Keratinocyte (primary cell): ENCODE data around the gene MTFMT. TPM values are rescaled to one million over a fixed set of nuclear protein-coding genes. Genes with fewer than 3 reads are reported as not detected.
A peak's percentile ranks its signal among the peaks of the same experiment; 100 is the strongest.
"Not testable (repeated sequence)": the region's sequence is repeated elsewhere in the genome, so short reads cannot be mapped to it uniquely, and the experiment has no call there.

Experiments
- DNase-seq: peaks from one replicate; pipeline ENCODE4 v3.0.0-alpha.2; 2011; ENCODE audit warnings: low read depth, missing footprints, low spot score
- FAIRE-seq: peaks from 2 replicates; lab custom pipeline; 2011; peaks lifted over from hg19 to GRCh38; lab: Jason Lieb, UNC
- H2AFZ ChIP-seq: 2 replicates; pipeline ENCODE4 v1.6.0; 2012; ENCODE audit warnings: low read length, control low read depth, inconsistent platforms; ENCODE audit not compliant: control insufficient read depth
- H3K27ac ChIP-seq: 2 replicates; pipeline ENCODE4 v1.5.1; 2011; ENCODE audit warnings: low read length; ENCODE audit not compliant: control insufficient read depth, insufficient read depth
- H3K27me3 ChIP-seq: 3 replicates; pipeline ENCODE4 v1.6.0; 2011; ENCODE audit warnings: low read length; ENCODE audit not compliant: control insufficient read depth, insufficient read depth; ENCODE audit errors: extremely low read depth
- H3K36me3 ChIP-seq, 2 experiments: 2 replicates in 1 of 2; 3 replicates in 1 of 2; pipeline ENCODE4 v1.5.1; 2011; ENCODE audit warnings: low read length in 2 of 2, mild to moderate bottlenecking in 1 of 2; ENCODE audit not compliant: control insufficient read depth in 2 of 2, insufficient read depth in 2 of 2; ENCODE audit errors: extremely low read depth in 1 of 2
- H3K4me1 ChIP-seq: 3 replicates; pipeline ENCODE4 v1.5.1; 2011; ENCODE audit warnings: low read length; ENCODE audit not compliant: control insufficient read depth, insufficient read depth; ENCODE audit errors: extremely low read depth
- H3K4me2 ChIP-seq: 3 replicates; pipeline ENCODE4 v1.6.0; 2011; ENCODE audit warnings: low read depth, low read length; ENCODE audit not compliant: control insufficient read depth, insufficient read depth; ENCODE audit errors: extremely low read depth
- H3K4me3 ChIP-seq, 3 experiments: fragments of 200-600 bp in 1 of 3; sonication (generic) in 1 of 3; 2 replicates in 2 of 3; 3 replicates in 1 of 3; pipeline ENCODE4 v1.5.1; 2011 to 2016; ENCODE audit warnings: low read length in 3 of 3, mild to moderate bottlenecking in 3 of 3, control low read depth in 2 of 3, inconsistent platforms in 1 of 3, low read depth in 1 of 3, mixed read lengths in 1 of 3, mixed run types in 1 of 3, moderate library complexity in 1 of 3; ENCODE audit not compliant: control insufficient read depth in 2 of 3, insufficient read depth in 2 of 3; ENCODE audit errors: extremely low read depth in 1 of 3
- H3K79me2 ChIP-seq: 2 replicates; pipeline ENCODE4 v1.6.0; 2012; ENCODE audit warnings: low read length; ENCODE audit not compliant: control insufficient read depth, insufficient read depth
- H3K9ac ChIP-seq: 3 replicates; pipeline ENCODE4 v1.6.0; 2011; ENCODE audit warnings: low read length; ENCODE audit not compliant: control insufficient read depth, insufficient read depth; ENCODE audit errors: extremely low read depth
- H3K9me1 ChIP-seq: 3 replicates; pipeline ENCODE4 v1.6.0; 2011; ENCODE audit warnings: low read length; ENCODE audit not compliant: control insufficient read depth, insufficient read depth; ENCODE audit errors: extremely low read depth
- H3K9me3 ChIP-seq: 2 replicates; pipeline ENCODE4 v1.5.1; 2012; ENCODE audit warnings: low read depth, low read length; ENCODE audit not compliant: control insufficient read depth
- H4K20me1 ChIP-seq: 3 replicates; pipeline ENCODE4 v1.6.0; 2011; ENCODE audit warnings: low read length; ENCODE audit not compliant: control insufficient read depth, insufficient read depth; ENCODE audit errors: extremely low read depth
- CTCF ChIP-seq, 3 experiments: IDR thresholded peaks in 1 of 3; conservative IDR thresholded peaks in 1 of 3; optimal IDR thresholded peaks in 1 of 3; 2 replicates in 2 of 3; 3 replicates in 1 of 3; pipeline versions ENCODE3 to v1.5.1; 2011; ENCODE audit warnings: low read length in 3 of 3, mild to moderate bottlenecking in 3 of 3, moderate library complexity in 2 of 3, control low read depth in 1 of 3, inconsistent platforms in 1 of 3; ENCODE audit not compliant: insufficient read depth in 2 of 3; ENCODE audit errors: extremely low read depth in 1 of 3
- EZH2 ChIP-seq: IDR thresholded peaks from one replicate; pipeline ENCODE4 v1.6.1; 2012; ENCODE audit warnings: inconsistent platforms, mild to moderate bottlenecking, low read length, moderate library complexity
- dilution Hi-C: fragments of 300-500 bp; cut with MboI; formaldehyde crosslinking; loops from one replicate; pipeline ENCODE4 v1.7.0; 2020; ENCODE audit warnings: low sequenced_read_pairs; ENCODE audit not compliant: extremely low pct_ligation_motif_present
- polyA plus RNA-seq, 5 experiments: library from polyadenylated mRNA; depleted of rRNA in 3 of 5; stranded (reverse) in 3 of 5; stranded (forward) in 1 of 5; unstranded in 1 of 5; fragments of >200 nt; gene quantifications; 1 replicate in 1 of 5; 2 replicates in 3 of 5; 3 replicates in 1 of 5; pipeline versions ENCODE4 v1.2.1 to v1.2.3, GENCODE V29; 2011 to 2012; ENCODE audit warnings: missing spikeins in 2 of 5, low read depth in 1 of 5, low replicate concordance in 1 of 5

Gene MTFMT
- polyA plus RNA-seq, 1 donor (not counting 4 experiments of a cell fraction or from before 2014, with no cell fraction given): 21.0 TPM

GRCh38 chr15:65077291-65077980, 48.0 kb upstream of the MTFMT start:
- Histone ChIP-seq H3K27ac (no peak overlapping the region), H3K4me2 (no peak overlapping the region), H3K27me3 (peaks cover 23% of the 10 kb centered on the region), H4K20me1 (peaks cover 3% of the 10 kb centered on the region), H3K36me3 (no peaks in the 10 kb centered on the region), H3K9me1 (no peaks in the 10 kb centered on the region), H3K9me3 (no peaks in the 10 kb centered on the region), H3K79me2 (no peaks in the 10 kb centered on the region), H3K4me3 (no peak overlapping the region), H2AFZ (no peak overlapping the region), H3K4me1 (no peaks in the 10 kb centered on the region), H3K9ac (no peak overlapping the region)
- dilution Hi-C loops: no loop called here
- DNase-seq (no peak), FAIRE-seq (no peak)
- TF ChIP-seq CTCF (optimal IDR thresholded peaks at IDR 0.05 in 1 of 3, IDR thresholded peaks at IDR 0.05 in 1 of 3, conservative IDR thresholded peaks at IDR 0.05 in 1 of 3; ENCODE audit: extremely low read depth in 1 of 3, insufficient read depth in 2 of 3, low read length in 3 of 3) (no peak), EZH2 (no peak)

GRCh38 chr15:65076486-65077290, 47.2 kb upstream of the MTFMT start, which contains the start of gene KBTBD13:
Gene KBTBD13, plus strand, starts transcription at chr15:65076746. Its CDS starts 70 bp downstream, at chr15:65076816.
- H3K9me1 ChIP-seq: no peaks in the 10 kb centered on the region
- TF ChIP-seq EZH2: peak; percentile 67
- TF ChIP-seq CTCF (optimal IDR thresholded peaks at IDR 0.05 in 1 of 3, IDR thresholded peaks at IDR 0.05 in 1 of 3, conservative IDR thresholded peaks at IDR 0.05 in 1 of 3; ENCODE audit: extremely low read depth in 1 of 3, insufficient read depth in 2 of 3, low read length in 3 of 3): no peak
- H2AFZ ChIP-seq: no peak within 1 kb of the TSS
- no peak within 1 kb of the TSS for H3K4me3 ChIP-seq
- H3K9ac ChIP-seq: no peak within 1 kb of the TSS
- no peak within 1 kb of the TSS for H3K4me2 ChIP-seq
- H3K27ac ChIP-seq: no peak within 1 kb of the TSS
- no peak for FAIRE-seq
- H3K36me3 ChIP-seq: no peaks in the 10 kb centered on the region
- H4K20me1 ChIP-seq: no peaks in the 10 kb centered on the region
- DNase-seq: no peak
- no peaks in the 10 kb centered on the region for H3K4me1 ChIP-seq
- dilution Hi-C loops: no loop called here
- no peaks in the 10 kb centered on the region for H3K79me2 ChIP-seq
- H3K9me3 ChIP-seq: no peaks in the 10 kb centered on the region
- peaks cover 20% of the 10 kb centered on the region for H3K27me3 ChIP-seq

GRCh38 chr15:65075607-65076395, 46.4 kb upstream of the MTFMT start:
- H3K4me1 ChIP-seq, H3K36me3 ChIP-seq, H3K9me1 ChIP-seq, FAIRE-seq, H3K9me3 ChIP-seq, dilution Hi-C loops, H3K4me3 ChIP-seq, H3K4me2 ChIP-seq, H3K27ac ChIP-seq, H3K79me2 ChIP-seq, DNase-seq, H4K20me1 ChIP-seq, H3K9ac ChIP-seq, H2AFZ ChIP-seq: not testable (repeated sequence)
- peaks cover 20% of the 10 kb centered on the region for H3K27me3 ChIP-seq
